Endothelial cell of coronary artery (primary cell): Measurements from ENCODE around the gene NPHS1. TPM values are rescaled to one million over a fixed set of nuclear protein-coding genes. Genes with fewer than 3 reads are reported as not detected.

Source experiments
- total RNA-seq: library from RNA; depleted of rRNA; stranded (reverse); fragments of >200 nt; gene quantifications from 2 replicates; pipeline ENCODE4 v1.2.3, GENCODE V29; 2014

NPHS1 gene
- not detected in 2 replicates for total RNA-seq

GRCh38 chr19:35852029-35852780 lies at the start of gene NPHS1:
NPHS1 (minus strand) TSS chr19:35852504; CDS start chr19:35851837, 667 bp downstream.

GRCh38 chr19:35868172-35868822 lies 16.0 kb upstream of the NPHS1 start, which contains the start of gene APLP1:
APLP1 (plus strand) TSS chr19:35868574; CDS start chr19:35868637, 63 bp downstream.

GRCh38 chr19:35856546-35857149 lies 4.3 kb upstream of the NPHS1 start, which contains the start of gene KIRREL2:
KIRREL2 (plus strand) TSS chr19:35856911; CDS start chr19:35857120, 209 bp downstream.

GRCh38 chr19:35812220-35813042 lies 39.9 kb downstream of the NPHS1 start, which contains the start of gene PRODH2:
PRODH2 (minus strand) TSS chr19:35812845; CDS start chr19:35812805, 40 bp downstream.

Other genes with a start within 250 kb of the NPHS1 start
- 6.5 and 6.7 TPM in 2 replicates for gene HAUS5, start 239.8 kb downstream of the NPHS1 start, total RNA-seq
- 35.3 and 36.1 TPM in 2 replicates for gene RBM42, start 223.5 kb downstream of the NPHS1 start, total RNA-seq
- gene ETV2, start 210.8 kb downstream of the NPHS1 start, total RNA-seq, result 0.09 and 0.18 TPM in 2 replicates
- gene COX6B1, start 204.2 kb downstream of the NPHS1 start, total RNA-seq, result 365 and 476 TPM in 2 replicates
- not detected in 2 replicates for gene UPK1A, start 186.0 kb downstream of the NPHS1 start, total RNA-seq
- gene ZBTB32, start 147.9 kb downstream of the NPHS1 start, total RNA-seq, result not detected in 2 replicates
- gene KMT2B, start 134.5 kb downstream of the NPHS1 start, total RNA-seq, result 6.2 and 8.8 TPM in 2 replicates
- gene IGFLR1, start 110.1 kb downstream of the NPHS1 start, total RNA-seq, result 0.09 and 1.3 TPM in 2 replicates
- gene U2AF1L4, start 107.1 kb downstream of the NPHS1 start, total RNA-seq, result 2.9 and 4.8 TPM in 2 replicates
- 10.3 and 18.1 TPM in 2 replicates for gene PSENEN, start 106.9 kb downstream of the NPHS1 start, total RNA-seq
- 4.0 and 9.5 TPM in 2 replicates for gene LIN37, start 103.9 kb downstream of the NPHS1 start, total RNA-seq
- gene HSPB6, start 95.5 kb downstream of the NPHS1 start, total RNA-seq, result 0.09 and 2.8 TPM in 2 replicates
- 2.2 and 2.3 TPM in 2 replicates for gene PROSER3, start 94.3 kb downstream of the NPHS1 start, total RNA-seq
- gene ARHGAP33, start 76.9 kb downstream of the NPHS1 start, total RNA-seq, result 1.3 and 1.4 TPM in 2 replicates
- gene PRODH2, start 39.7 kb downstream of the NPHS1 start, total RNA-seq, result not detected in 2 replicates
- under 0.01 TPM in 1 of 2 replicates, not detected in the other for gene KIRREL2, start 4.4 kb upstream of the NPHS1 start, total RNA-seq
- gene APLP1, start 16.1 kb upstream of the NPHS1 start, total RNA-seq, result 3.4 TPM in 2 replicates
- 2.8 and 3.2 TPM in 2 replicates for gene NFKBID, start 48.0 kb upstream of the NPHS1 start, total RNA-seq
- gene HCST, start 50.0 kb upstream of the NPHS1 start, total RNA-seq, result 0.47 TPM in 1 of 2 replicates, not detected in the other
- gene TYROBP, start 55.8 kb upstream of the NPHS1 start, total RNA-seq, result not detected in 2 replicates
- 1.5 and 2.8 TPM in 2 replicates for gene LRFN3, start 83.9 kb upstream of the NPHS1 start, total RNA-seq
- gene SDHAF1, start 142.7 kb upstream of the NPHS1 start, total RNA-seq, result 8.3 and 9.0 TPM in 2 replicates
- gene SYNE4, start 156.3 kb upstream of the NPHS1 start, total RNA-seq, result not detected in 2 replicates
- gene ALKBH6, start 161.7 kb upstream of the NPHS1 start, total RNA-seq, result 8.4 and 8.9 TPM in 2 replicates
- gene CLIP3, start 180.4 kb upstream of the NPHS1 start, total RNA-seq, result 4.7 and 5.9 TPM in 2 replicates
- gene THAP8, start 201.8 kb upstream of the NPHS1 start, total RNA-seq, result 0.72 and 1.1 TPM in 2 replicates
- gene WDR62, start 202.4 kb upstream of the NPHS1 start, total RNA-seq, result 2.4 and 3.9 TPM in 2 replicates